HCT116 (cell line): ENCODE data around the gene NKX1-1.

ENCODE experiments used
- CTCF ChIP-seq, 3 experiments: fragments of 200-600 bp in 1 of 3; sonication (generic) in 1 of 3; IDR thresholded peaks in 2 of 3; conservative IDR thresholded peaks in 1 of 3; 2 replicates each; pipeline ENCODE4 v1.5.1; 2012 to 2017; ENCODE audit warnings: low read depth in 2 of 3, low read length in 2 of 3, antibody characterized with exemption in 1 of 3, borderline replicate concordance in 1 of 3, control low read depth in 1 of 3, mild to moderate bottlenecking in 1 of 3, mixed read lengths in 1 of 3, mixed run types in 1 of 3, moderate library complexity in 1 of 3; ENCODE audit not compliant: insufficient read depth in 1 of 3
- EZH2 ChIP-seq: fragments of 200-600 bp; sonication (generic); IDR thresholded peaks from 2 replicates; pipeline ENCODE4 v1.6.1; 2017; ENCODE audit warnings: antibody characterized with exemption, mixed run types
- EZH2phosphoT487 ChIP-seq: fragments of 200-600 bp; IDR thresholded peaks from 2 replicates; pipeline ENCODE4 v1.6.1; 2018; ENCODE audit warnings: antibody characterized with exemption, borderline replicate concordance
- POLR2A ChIP-seq: IDR thresholded peaks from 2 replicates; pipeline ENCODE4 v1.7.0; 2011; ENCODE audit warnings: borderline replicate concordance; ENCODE audit not compliant: insufficient read depth, insufficient read length; ENCODE audit errors: extremely low read depth
- POLR2AphosphoS5 ChIP-seq: IDR thresholded peaks from 2 replicates; pipeline ENCODE4 v1.6.1; 2011; ENCODE audit warnings: mild to moderate bottlenecking, low read depth, low read length, moderate library complexity
- YY1 ChIP-seq: IDR thresholded peaks from 2 replicates; pipeline ENCODE4 v1.6.1; 2011; ENCODE audit warnings: low read length, low read depth, moderate library complexity, mild to moderate bottlenecking; ENCODE audit not compliant: insufficient replicate concordance; ENCODE audit errors: extremely low read depth
- ZBTB33 ChIP-seq: IDR thresholded peaks from 2 replicates; pipeline ENCODE4 v1.6.1; 2011; ENCODE audit warnings: mild to moderate bottlenecking, low read length, moderate library complexity; ENCODE audit not compliant: insufficient replicate concordance; ENCODE audit errors: extremely low read depth

- no peak for TF ChIP-seq POLR2A
- TF ChIP-seq ZBTB33 = no peak
- TF ChIP-seq EZH2 = no peak
- no peak for TF ChIP-seq CTCF (IDR thresholded peaks at IDR 0.05 in 2 of 3, conservative IDR thresholded peaks at IDR 0.05 in 1 of 3; ENCODE audit: borderline replicate concordance in 1 of 3, insufficient read depth in 1 of 3, low read depth in 2 of 3, low read length in 2 of 3)
- no peak for TF ChIP-seq EZH2phosphoT487
- TF ChIP-seq POLR2AphosphoS5 = no peak
- TF ChIP-seq YY1 = no peak
Observed at GRCh38 chr4:1361431-1361830, 44.8 kb downstream of the NKX1-1 start.
